ENCODE data around the gene SMAD6.

DNA sequence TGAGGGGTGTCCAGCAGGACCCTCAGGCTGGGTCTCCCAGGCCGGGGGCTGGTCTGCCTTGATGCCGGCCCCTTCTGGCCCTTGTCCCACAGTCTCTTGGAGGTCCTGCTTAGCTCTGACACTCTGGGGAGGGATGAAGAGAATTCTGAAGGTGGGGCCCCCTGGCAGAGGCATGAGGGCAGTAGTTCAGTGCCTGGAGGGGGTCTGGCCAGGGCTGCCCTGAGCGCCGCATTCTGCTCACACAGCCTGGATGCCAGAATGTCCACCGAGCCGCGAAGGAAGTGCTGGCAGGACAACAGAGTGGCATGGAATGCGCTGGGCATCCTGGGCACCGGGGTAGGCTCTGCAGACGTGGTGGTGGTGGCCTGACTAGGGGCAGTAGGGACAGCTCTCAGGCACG is 55.5 kb downstream of the SMAD6 start:
- TF ChIP-seq EZH2 (IDR thresholded peaks at IDR 0.05; ENCODE audit: insufficient read depth, poor library complexity, severe bottlenecking), result no peak
- TF ChIP-seq EZH2phosphoT487 (IDR thresholded peaks at IDR 0.05; ENCODE audit: insufficient read depth, low read depth), result no peak
